Panc1 (cell line): ENCODE measurements around the gene P2RY14. TPM values are rescaled to one million over a fixed set of nuclear protein-coding genes. Genes with fewer than 3 reads are reported as not detected.

Experiments
- ATAC-seq: fragments of 200-7000 bp; cut with Tn5 transposase; 2 replicates; pipeline ENCODE4 v1.9.1; 2020; ENCODE audit warnings: mild to moderate bottlenecking, moderate library complexity
- BruUV-seq: library from RNA; stranded (reverse); fragments of 400-500 nt; replicated peaks from 2 replicates; lab custom pipeline; 2021; lab: Mats Ljungman, UMichigan
- CTCF ChIA-PET: fragments of 300-600 bp; sonication (Branson Sonifier 250); formaldehyde crosslinking; loops from one replicate; lab custom pipeline; 2022; ENCODE audit warnings: antibody characterized with exemption; lab: Charles Lee
- POLR2A ChIA-PET: fragments of 300-600 bp; sonication (Branson Sonifier 250); formaldehyde crosslinking; loops from one replicate; lab custom pipeline; 2022; ENCODE audit warnings: antibody characterized with exemption; lab: Charles Lee
- DNase-seq: peaks from one replicate; pipeline ENCODE4 v3.0.0-alpha.2; 2010; ENCODE audit warnings: low read depth, low spot score
- H3K27ac ChIP-seq: 2 replicates; pipeline ENCODE4 v1.5.1; 2011; ENCODE audit warnings: mild to moderate bottlenecking, low read length, inconsistent platforms
- H3K27me3 ChIP-seq: fragments of 200-500 bp; sonication (Bioruptor generic); 2 replicates; pipeline ENCODE4 v1.6.0; 2014; ENCODE audit warnings: low read length, inconsistent platforms; ENCODE audit not compliant: control insufficient read depth, insufficient read depth
- H3K36me3 ChIP-seq: fragments of 200-500 bp; sonication (Bioruptor generic); 2 replicates; pipeline ENCODE4 v1.5.1; 2014; ENCODE audit warnings: inconsistent platforms, mild to moderate bottlenecking, low read length, moderate library complexity; ENCODE audit not compliant: control insufficient read depth, insufficient read depth
- H3K4me1 ChIP-seq: 2 replicates; pipeline ENCODE4 v1.5.1; 2011; ENCODE audit warnings: inconsistent platforms, mild to moderate bottlenecking, low read length, moderate library complexity; ENCODE audit not compliant: control insufficient read depth, insufficient read depth
- H3K4me3 ChIP-seq, 2 experiments: 2 replicates each; pipeline ENCODE4 v1.5.1; 2011 to 2012; ENCODE audit warnings: low read depth in 2 of 2, low read length in 2 of 2, mild to moderate bottlenecking in 2 of 2, inconsistent platforms in 1 of 2, moderate library complexity in 1 of 2
- H3K9me3 ChIP-seq: fragments of 200-500 bp; sonication (Bioruptor generic); 2 replicates; pipeline ENCODE4 v1.5.1; 2014; ENCODE audit warnings: low read depth, mild to moderate bottlenecking, inconsistent platforms, low read length, moderate library complexity; ENCODE audit not compliant: control insufficient read depth, insufficient read depth
- POLR2AphosphoS5 ChIP-seq: IDR thresholded peaks from 2 replicates; pipeline ENCODE4 v1.6.1; 2012; ENCODE audit warnings: mild to moderate bottlenecking, low read depth, low read length, moderate library complexity
- SIN3A ChIP-seq: IDR thresholded peaks from 2 replicates; pipeline ENCODE4 v1.6.1; 2012; ENCODE audit warnings: low read depth, mild to moderate bottlenecking, low read length, moderate library complexity, borderline replicate concordance; ENCODE audit not compliant: insufficient read depth
- TCF7L2 ChIP-seq: IDR thresholded peaks from 2 replicates; pipeline ENCODE4 v1.6.1; 2011; ENCODE audit warnings: mild to moderate bottlenecking, low read depth, low read length, inconsistent platforms
- in situ Hi-C: cut with HindIII; loops from 2 replicates; pipeline ENCODE4 v1.10.0; 2016; ENCODE audit warnings: low sequenced_read_pairs, low pct_unique_long_range_greater_than_20kb
- intact Hi-C: fragments of 100-400 bp; cut with micrococcal nuclease; formaldehyde crosslinking; loops from one replicate; pipeline ENCODE4 v1.10.0; 2022; ENCODE audit not compliant: unreplicated experiment
- total RNA-seq: library from RNA; stranded (reverse); gene quantifications from one replicate; pipeline ENCODE4 v1.2.1, GENCODE V29; 2021; ENCODE audit not compliant: unreplicated experiment
- TF ChIP-seq, protein P1 (sequence below), 2 experiments: IDR thresholded peaks; 2 replicates each; pipeline ENCODE4 v1.6.1; 2011 to 2012; ENCODE audit warnings: low read depth in 2 of 2, control low read depth in 1 of 2, low read length in 1 of 2, mild to moderate bottlenecking in 1 of 2, moderate library complexity in 1 of 2; ENCODE audit not compliant: insufficient read depth in 1 of 2
- TF ChIP-seq, protein P2 (sequence below): fragments of 450-650 bp; IDR thresholded peaks from 2 replicates; pipeline ENCODE4 v1.5.1; 2017; ENCODE audit warnings: mild to moderate bottlenecking

The P2RY14 gene
- total RNA-seq, 1 experiment from 2014 or later: not detected

DNA sequence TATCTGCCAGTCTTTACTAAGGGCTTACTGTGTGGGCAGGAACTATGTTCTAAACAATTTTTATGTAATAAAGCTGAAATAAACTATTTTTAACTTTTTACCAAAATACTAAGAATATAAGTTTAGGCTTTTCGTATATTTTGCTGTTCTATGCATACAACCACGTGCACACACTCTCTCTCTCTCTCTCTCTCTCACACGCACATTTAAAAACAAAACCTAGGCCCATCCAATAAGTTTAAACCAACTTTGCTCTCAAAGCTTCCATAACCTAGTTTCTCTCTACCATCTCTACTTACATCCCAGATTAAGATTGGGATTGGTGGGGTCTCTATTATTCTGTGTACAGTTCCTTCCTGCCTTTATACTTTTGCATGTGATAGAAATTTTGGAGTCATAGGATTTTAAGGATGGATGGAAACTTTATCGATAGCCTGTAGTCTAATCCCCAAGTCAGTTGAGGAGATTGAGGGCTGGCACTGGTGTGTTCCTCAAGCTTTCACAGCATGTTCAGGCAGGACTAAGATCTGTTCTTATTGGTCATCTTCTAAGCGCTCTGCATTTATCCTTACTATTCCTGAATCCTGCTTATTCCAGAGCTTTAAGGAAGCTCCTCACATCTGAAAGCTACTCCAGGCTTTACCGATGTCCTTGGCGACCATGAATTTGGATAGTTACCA is 77.2 kb downstream of the P2RY14 start:
- Histone ChIP-seq H3K27me3 (no peaks in the 10 kb centered on the region), H3K27ac (no peak overlapping the region), H3K9me3 (no peaks in the 10 kb centered on the region), H3K36me3 (no peaks in the 10 kb centered on the region), H3K4me1 (no peaks in the 10 kb centered on the region), H3K4me3 (no peak overlapping the region)
- BruUV-seq: no TSS peak
- ChIA-PET POLR2A (no interaction called here), CTCF (no interaction called here)
- TF ChIP-seq, protein P1, sequence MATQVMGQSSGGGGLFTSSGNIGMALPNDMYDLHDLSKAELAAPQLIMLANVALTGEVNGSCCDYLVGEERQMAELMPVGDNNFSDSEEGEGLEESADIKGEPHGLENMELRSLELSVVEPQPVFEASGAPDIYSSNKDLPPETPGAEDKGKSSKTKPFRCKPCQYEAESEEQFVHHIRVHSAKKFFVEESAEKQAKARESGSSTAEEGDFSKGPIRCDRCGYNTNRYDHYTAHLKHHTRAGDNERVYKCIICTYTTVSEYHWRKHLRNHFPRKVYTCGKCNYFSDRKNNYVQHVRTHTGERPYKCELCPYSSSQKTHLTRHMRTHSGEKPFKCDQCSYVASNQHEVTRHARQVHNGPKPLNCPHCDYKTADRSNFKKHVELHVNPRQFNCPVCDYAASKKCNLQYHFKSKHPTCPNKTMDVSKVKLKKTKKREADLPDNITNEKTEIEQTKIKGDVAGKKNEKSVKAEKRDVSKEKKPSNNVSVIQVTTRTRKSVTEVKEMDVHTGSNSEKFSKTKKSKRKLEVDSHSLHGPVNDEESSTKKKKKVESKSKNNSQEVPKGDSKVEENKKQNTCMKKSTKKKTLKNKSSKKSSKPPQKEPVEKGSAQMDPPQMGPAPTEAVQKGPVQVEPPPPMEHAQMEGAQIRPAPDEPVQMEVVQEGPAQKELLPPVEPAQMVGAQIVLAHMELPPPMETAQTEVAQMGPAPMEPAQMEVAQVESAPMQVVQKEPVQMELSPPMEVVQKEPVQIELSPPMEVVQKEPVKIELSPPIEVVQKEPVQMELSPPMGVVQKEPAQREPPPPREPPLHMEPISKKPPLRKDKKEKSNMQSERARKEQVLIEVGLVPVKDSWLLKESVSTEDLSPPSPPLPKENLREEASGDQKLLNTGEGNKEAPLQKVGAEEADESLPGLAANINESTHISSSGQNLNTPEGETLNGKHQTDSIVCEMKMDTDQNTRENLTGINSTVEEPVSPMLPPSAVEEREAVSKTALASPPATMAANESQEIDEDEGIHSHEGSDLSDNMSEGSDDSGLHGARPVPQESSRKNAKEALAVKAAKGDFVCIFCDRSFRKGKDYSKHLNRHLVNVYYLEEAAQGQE (IDR thresholded peaks at IDR 0.05; ENCODE audit: insufficient read depth in 1 of 2, low read depth in 2 of 2, low read length in 1 of 2): no peak
- no peak for TF ChIP-seq SIN3A
- no peak for TF ChIP-seq TCF7L2
- TF ChIP-seq POLR2AphosphoS5: no peak
- TF ChIP-seq, protein P2, sequence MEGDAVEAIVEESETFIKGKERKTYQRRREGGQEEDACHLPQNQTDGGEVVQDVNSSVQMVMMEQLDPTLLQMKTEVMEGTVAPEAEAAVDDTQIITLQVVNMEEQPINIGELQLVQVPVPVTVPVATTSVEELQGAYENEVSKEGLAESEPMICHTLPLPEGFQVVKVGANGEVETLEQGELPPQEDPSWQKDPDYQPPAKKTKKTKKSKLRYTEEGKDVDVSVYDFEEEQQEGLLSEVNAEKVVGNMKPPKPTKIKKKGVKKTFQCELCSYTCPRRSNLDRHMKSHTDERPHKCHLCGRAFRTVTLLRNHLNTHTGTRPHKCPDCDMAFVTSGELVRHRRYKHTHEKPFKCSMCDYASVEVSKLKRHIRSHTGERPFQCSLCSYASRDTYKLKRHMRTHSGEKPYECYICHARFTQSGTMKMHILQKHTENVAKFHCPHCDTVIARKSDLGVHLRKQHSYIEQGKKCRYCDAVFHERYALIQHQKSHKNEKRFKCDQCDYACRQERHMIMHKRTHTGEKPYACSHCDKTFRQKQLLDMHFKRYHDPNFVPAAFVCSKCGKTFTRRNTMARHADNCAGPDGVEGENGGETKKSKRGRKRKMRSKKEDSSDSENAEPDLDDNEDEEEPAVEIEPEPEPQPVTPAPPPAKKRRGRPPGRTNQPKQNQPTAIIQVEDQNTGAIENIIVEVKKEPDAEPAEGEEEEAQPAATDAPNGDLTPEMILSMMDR: no peak
- in situ Hi-C loops (no loop called here), intact Hi-C loops (no loop called here)
- no peak for ATAC-seq
- DNase-seq: no peak

GRCh38 chr3:151200586-151200985 is 77.8 kb downstream of the P2RY14 start:
- ChIA-PET POLR2A (no interaction called here), CTCF (no interaction called here)
- H3K27me3 ChIP-seq: no peaks in the 10 kb centered on the region
- TF ChIP-seq, protein P2: no peak
- TF ChIP-seq POLR2AphosphoS5: no peak
- no peak for TF ChIP-seq TCF7L2
- no peak for TF ChIP-seq SIN3A
- TF ChIP-seq, protein P1 (IDR thresholded peaks at IDR 0.05; ENCODE audit: insufficient read depth in 1 of 2, low read depth in 2 of 2, low read length in 1 of 2): no peak
- no peak overlapping the region for H3K27ac ChIP-seq
- intact Hi-C loops: no loop called here
- ATAC-seq (no peak), DNase-seq (no peak)
- in situ Hi-C loops: no loop called here
- no peaks in the 10 kb centered on the region for H3K36me3 ChIP-seq
- no TSS peak for BruUV-seq
- no peaks in the 10 kb centered on the region for H3K4me1 ChIP-seq
- H3K9me3 ChIP-seq: no peaks in the 10 kb centered on the region
- no peak overlapping the region for H3K4me3 ChIP-seq
